H9 (cell line): ENCODE measurements around the gene C2CD4A. TPM values are rescaled to one million over a fixed set of nuclear protein-coding genes. Genes with fewer than 3 reads are reported as not detected.
"Not testable (repeated sequence)": the region's sequence is repeated elsewhere in the genome, so short reads cannot be mapped to it uniquely, and the experiment has no call there.

ENCODE experiments used
- DNase-seq: peaks from one replicate; pipeline ENCODE4 v3.0.0-alpha.2; 2017
- H2AFZ ChIP-seq: one replicate; pipeline ENCODE4 v1.6.1; 2013; ENCODE audit warnings: mild to moderate bottlenecking, low read length, control low read depth, moderate library complexity
- H2AK5ac ChIP-seq: 2 replicates; pipeline ENCODE4 v1.6.1; 2013; ENCODE audit warnings: low read length, control low read depth, mixed read lengths; ENCODE audit not compliant: insufficient read length
- H2BK120ac ChIP-seq: one replicate; pipeline ENCODE4 v1.6.1; 2013; ENCODE audit warnings: low read depth, mild to moderate bottlenecking, low read length, control low read depth, inconsistent platforms; ENCODE audit not compliant: poor library complexity, severe bottlenecking
- H2BK12ac ChIP-seq: 2 replicates; pipeline ENCODE4 v1.6.1; 2013; ENCODE audit warnings: low read length, control low read depth, mixed read lengths, low read depth; ENCODE audit not compliant: insufficient read length
- H2BK15ac ChIP-seq: 2 replicates; pipeline ENCODE4 v1.6.1; 2013; ENCODE audit warnings: low read depth, low read length, control low read depth
- H2BK20ac ChIP-seq: one replicate; pipeline ENCODE4 v1.6.1; 2013; ENCODE audit warnings: low read depth, mild to moderate bottlenecking, low read length, control low read depth, inconsistent platforms; ENCODE audit not compliant: poor library complexity, severe bottlenecking
- H2BK5ac ChIP-seq: 2 replicates; pipeline ENCODE4 v1.6.1; 2013; ENCODE audit warnings: low read length, control low read depth, mixed read lengths; ENCODE audit not compliant: insufficient read length
- H3K14ac ChIP-seq: 2 replicates; pipeline ENCODE4 v1.6.1; 2013; ENCODE audit warnings: low read length, control low read depth; ENCODE audit not compliant: insufficient read depth
- H3K18ac ChIP-seq: 2 replicates; pipeline ENCODE4 v1.6.1; 2013; ENCODE audit warnings: low read depth, mild to moderate bottlenecking, mixed read lengths, low read length, control low read depth; ENCODE audit not compliant: insufficient read length
- H3K23ac ChIP-seq: 2 replicates; pipeline ENCODE4 v1.6.1; 2013; ENCODE audit warnings: low read length, control low read depth, mixed read lengths, low read depth; ENCODE audit not compliant: insufficient read length
- H3K23me2 ChIP-seq: 2 replicates; pipeline ENCODE4 v1.6.1; 2013; ENCODE audit warnings: low read depth, mild to moderate bottlenecking, mixed read lengths, low read length, control low read depth; ENCODE audit not compliant: insufficient read length, poor library complexity, severe bottlenecking
- H3K27ac ChIP-seq: 2 replicates; pipeline ENCODE4 v1.5.1; 2013; ENCODE audit warnings: low read length, control low read depth, mixed read lengths, low read depth; ENCODE audit not compliant: insufficient read length
- H3K27me3 ChIP-seq: 2 replicates; pipeline ENCODE4 v1.6.1; 2013; ENCODE audit warnings: low read length, control low read depth, inconsistent platforms; ENCODE audit not compliant: insufficient read depth
- H3K4ac ChIP-seq: 2 replicates; pipeline ENCODE4 v1.6.1; 2013; ENCODE audit warnings: low read depth, mild to moderate bottlenecking, control low read depth, inconsistent platforms, low read length, moderate library complexity
- H3K4me1 ChIP-seq: 2 replicates; pipeline ENCODE4 v1.6.1; 2013; ENCODE audit warnings: low read length, control low read depth, inconsistent platforms; ENCODE audit not compliant: insufficient read depth
- H3K4me2 ChIP-seq: 2 replicates; pipeline ENCODE4 v1.6.1; 2013; ENCODE audit warnings: low read length, control low read depth, mixed read lengths; ENCODE audit not compliant: insufficient read length, insufficient read depth
- H3K56ac ChIP-seq: 2 replicates; pipeline ENCODE4 v1.6.1; 2013; ENCODE audit warnings: low read depth, mild to moderate bottlenecking, mixed read lengths, low read length, control low read depth; ENCODE audit not compliant: insufficient read length
- H3K79me1 ChIP-seq: 2 replicates; pipeline ENCODE4 v1.6.1; 2013; ENCODE audit warnings: low read depth, mild to moderate bottlenecking, moderate library complexity, low read length, control low read depth, inconsistent platforms; ENCODE audit not compliant: insufficient read depth, poor library complexity, severe bottlenecking
- H3K79me2 ChIP-seq: 2 replicates; pipeline ENCODE4 v1.6.1; 2013; ENCODE audit warnings: low read length, control low read depth, inconsistent platforms; ENCODE audit not compliant: insufficient read depth
- H3K9ac ChIP-seq: 2 replicates; pipeline ENCODE4 v1.6.1; 2013; ENCODE audit warnings: low read length, control low read depth, mixed read lengths; ENCODE audit not compliant: insufficient read length; ENCODE audit errors: extremely low read depth
- H3K9me3 ChIP-seq: one replicate; pipeline ENCODE4 v1.6.1; 2013; ENCODE audit warnings: low read depth, low read length, inconsistent platforms; ENCODE audit not compliant: control insufficient read depth
- H3T11ph ChIP-seq: one replicate; pipeline ENCODE4 v1.6.1; 2013; ENCODE audit warnings: mild to moderate bottlenecking, low read length, control low read depth, inconsistent platforms
- H4K20me1 ChIP-seq: one replicate; pipeline ENCODE4 v1.6.1; 2013; ENCODE audit not compliant: control insufficient read depth, insufficient read length, insufficient read depth
- H4K5ac ChIP-seq: 2 replicates; pipeline ENCODE4 v1.6.1; 2013; ENCODE audit warnings: low read depth, mild to moderate bottlenecking, mixed read lengths, low read length, control low read depth; ENCODE audit not compliant: insufficient read length
- H4K8ac ChIP-seq: replicated peaks from 2 replicates; pipeline ENCODE4 v1.6.1; 2013; ENCODE audit warnings: low read length, control low read depth, mixed read lengths, low read depth; ENCODE audit not compliant: insufficient read length
- H4K91ac ChIP-seq: 2 replicates; pipeline ENCODE4 v1.6.1; 2013; ENCODE audit warnings: low read depth, mild to moderate bottlenecking, moderate library complexity, mixed read lengths, low read length, control low read depth; ENCODE audit not compliant: insufficient read length
- H3K27ac Mint-ChIP-seq, 3 experiments: 2 replicates in 2 of 3; 3 replicates in 1 of 3; pipeline ENCODE4 v1.8.0; 2020 to 2021; ENCODE audit warnings: mixed read lengths in 3 of 3, mild to moderate bottlenecking in 1 of 3, moderate library complexity in 1 of 3
- H3K27me3 Mint-ChIP-seq: 2 replicates; pipeline ENCODE4 v1.8.0; 2021; ENCODE audit warnings: low read depth, mild to moderate bottlenecking, moderate library complexity, mixed read lengths
- H3K36me3 Mint-ChIP-seq, 3 experiments: 2 replicates in 2 of 3; 3 replicates in 1 of 3; pipeline ENCODE4 v1.8.0; 2020 to 2021; ENCODE audit warnings: low read depth in 3 of 3, mixed read lengths in 3 of 3; ENCODE audit not compliant: insufficient read depth in 1 of 3
- H3K4me1 Mint-ChIP-seq, 2 experiments: 2 replicates each; pipeline ENCODE4 v1.8.0; 2020; ENCODE audit warnings: mixed read lengths in 2 of 2
- H3K4me3 Mint-ChIP-seq, 2 experiments: 2 replicates in 1 of 2; 3 replicates in 1 of 2; pipeline ENCODE4 v1.8.0; 2020 to 2021; ENCODE audit warnings: mild to moderate bottlenecking in 2 of 2, mixed read lengths in 2 of 2, moderate library complexity in 1 of 2
- H3K9me3 Mint-ChIP-seq, 2 experiments: 2 replicates in 1 of 2; 3 replicates in 1 of 2; pipeline ENCODE4 v1.8.0; 2020; ENCODE audit warnings: mild to moderate bottlenecking in 2 of 2, mixed read lengths in 2 of 2, moderate library complexity in 1 of 2
- CTCF ChIP-seq: fragments of 200-600 bp; sonication (generic); conservative IDR thresholded peaks from 3 replicates; pipeline ENCODE4 v1.8.0; 2021; ENCODE audit warnings: antibody characterized with exemption, mild to moderate bottlenecking
- WGBS: extraction: QIAGEN DNeasy Blood & Tissue Kit; methylation state at CpG from one replicate; pipeline ENCODE4 v1.1.7; 2013; ENCODE audit warnings: missing lambda C conversion rate, low lambda C conversion rate, mixed read lengths; ENCODE audit not compliant: insufficient read length; ENCODE audit errors: extremely low coverage; 5-methylcytosine and 5-hydroxymethylcytosine counted together
- total RNA-seq: library from RNA; stranded (reverse); gene quantifications from 2 replicates; pipeline ENCODE4 v1.2.1, GENCODE V29; 2021

C2CD4A gene
- total RNA-seq, 1 experiment from 2014 or later, result not detected

- Histone ChIP-seq H3K9ac (no peak overlapping the region), H2BK15ac (no peak overlapping the region), H2BK20ac (no peak overlapping the region), H3K4me2 (no peak overlapping the region), H2AK5ac (no peak overlapping the region), H3K27ac (no peak overlapping the region), H3K4ac (no peak overlapping the region), H4K5ac (no peak overlapping the region), H4K20me1 (no peaks in the 10 kb centered on the region), H3K14ac (no peak overlapping the region), H4K91ac (no peak overlapping the region), H3K79me2 (no peaks in the 10 kb centered on the region), H3K56ac (no peak overlapping the region), H4K8ac (no peak overlapping the region), H2BK120ac (no peak overlapping the region), H3K23me2 (no peaks in the 10 kb centered on the region), H2BK12ac (no peak overlapping the region), H3K4me1 (no peaks in the 10 kb centered on the region), H3T11ph (no peak overlapping the region), H3K27me3 (no peaks in the 10 kb centered on the region), H2BK5ac (no peak overlapping the region), H3K79me1 (no peaks in the 10 kb centered on the region), H3K9me3 (no peaks in the 10 kb centered on the region), H3K18ac (no peak overlapping the region), H3K23ac (no peak overlapping the region), H2AFZ (no peak overlapping the region)
- Mint-ChIP-seq H3K4me1 (no peaks in the 10 kb centered on the region), H3K27ac (no peak overlapping the region), H3K27me3 (no peaks in the 10 kb centered on the region), H3K9me3 (0 out of 5 replicates have a peak, but pooled peaks cover 0 to 2% of the 10 kb centered on the region in 2 experiments), H3K36me3 (peaks cover 2 to 3% (median 3%) of the 10 kb centered on the region in 3 experiments; a peak in 5 of 7 replicates), H3K4me3 (no peak overlapping the region)
- no CpG with 5 or more reads among the region's 2 CpGs for WGBS
- no peak for TF ChIP-seq CTCF
- DNase-seq, result no peak
Observed at GRCh38 chr15:62047282-62047827, 19.4 kb upstream of the C2CD4A start.

- H3K23me2 ChIP-seq, H2BK15ac ChIP-seq, H3K4me1 Mint-ChIP-seq, H3K9me3 ChIP-seq, H2AK5ac ChIP-seq, H3K79me2 ChIP-seq, H3K9ac ChIP-seq, H2BK5ac ChIP-seq, H3T11ph ChIP-seq, H3K4me3 Mint-ChIP-seq, H2BK12ac ChIP-seq, H3K23ac ChIP-seq, H3K79me1 ChIP-seq, H3K56ac ChIP-seq, H4K5ac ChIP-seq, H3K14ac ChIP-seq, H3K4me1 ChIP-seq, H3K18ac ChIP-seq, H3K36me3 Mint-ChIP-seq, H3K4me2 ChIP-seq, H3K4ac ChIP-seq, H4K8ac ChIP-seq, H2BK20ac ChIP-seq, H3K27me3 ChIP-seq, H3K27me3 Mint-ChIP-seq, H4K20me1 ChIP-seq, H4K91ac ChIP-seq, H3K9me3 Mint-ChIP-seq, H2BK120ac ChIP-seq, DNase-seq, H2AFZ ChIP-seq, H3K27ac Mint-ChIP-seq, H3K27ac ChIP-seq: not testable (repeated sequence)
- no CpG with 5 or more reads among the region's 4 CpGs for WGBS
Observed at GRCh38 chr15:62048254-62048653, 18.5 kb upstream of the C2CD4A start.
